Trophoblast cell (in vitro differentiated cells and primary cell): ENCODE data around the gene SDHA.

Experiments used
- DNase-seq, 2 donors: peaks; one replicate each; pipeline ENCODE4 v3.0.0-alpha.2; 2016
- H2AFZ ChIP-seq: 2 replicates; pipeline ENCODE4 v1.6.1; 2013; ENCODE audit warnings: low read length, moderate library complexity, mild to moderate bottlenecking; ENCODE audit not compliant: insufficient read depth, poor library complexity
- H2AK5ac ChIP-seq: 2 replicates; pipeline ENCODE4 v1.6.1; 2013; ENCODE audit warnings: mild to moderate bottlenecking, low read length
- H2BK120ac ChIP-seq: 2 replicates; pipeline ENCODE4 v1.6.1; 2013; ENCODE audit warnings: low read length, mild to moderate bottlenecking, moderate library complexity; ENCODE audit not compliant: insufficient read depth, poor library complexity
- H2BK12ac ChIP-seq: 2 replicates; pipeline ENCODE4 v1.6.1; 2013; ENCODE audit warnings: mild to moderate bottlenecking, low read length, moderate library complexity
- H2BK5ac ChIP-seq: 2 replicates; pipeline ENCODE4 v1.6.1; 2013; ENCODE audit warnings: low read length, low read depth, moderate library complexity, mild to moderate bottlenecking; ENCODE audit not compliant: poor library complexity
- H3K14ac ChIP-seq: 2 replicates; pipeline ENCODE4 v1.6.1; 2013; ENCODE audit warnings: mild to moderate bottlenecking, low read length
- H3K18ac ChIP-seq: 2 replicates; pipeline ENCODE4 v1.6.1; 2013; ENCODE audit warnings: mild to moderate bottlenecking, low read length
- H3K23ac ChIP-seq: 2 replicates; pipeline ENCODE4 v1.6.1; 2013; ENCODE audit warnings: low read length
- H3K27ac ChIP-seq: 2 replicates; pipeline ENCODE4 v1.5.1; 2013; ENCODE audit warnings: low read depth, mild to moderate bottlenecking, inconsistent platforms, low read length, moderate library complexity
- H3K27me3 ChIP-seq: 2 replicates; pipeline ENCODE4 v1.6.1; 2013; ENCODE audit warnings: inconsistent platforms, mild to moderate bottlenecking, low read length, moderate library complexity; ENCODE audit not compliant: insufficient read depth
- H3K36me3 ChIP-seq, 2 experiments: 1 replicate in 1 of 2; 2 replicates in 1 of 2; pipeline ENCODE4 v1.6.1; 2013; ENCODE audit warnings: low read length in 2 of 2, mild to moderate bottlenecking in 2 of 2, moderate library complexity in 1 of 2; ENCODE audit not compliant: insufficient read depth in 2 of 2, control insufficient read depth in 1 of 2
- H3K4ac ChIP-seq: 2 replicates; pipeline ENCODE4 v1.6.1; 2013; ENCODE audit warnings: low read depth, mild to moderate bottlenecking, low read length, moderate library complexity
- H3K4me1 ChIP-seq, 2 experiments: 1 replicate in 1 of 2; 2 replicates in 1 of 2; pipeline ENCODE4 v1.6.1; 2013; ENCODE audit warnings: low read length in 2 of 2, mild to moderate bottlenecking in 2 of 2, moderate library complexity in 1 of 2; ENCODE audit not compliant: insufficient read depth in 2 of 2, control insufficient read depth in 1 of 2
- H3K4me2 ChIP-seq: 2 replicates; pipeline ENCODE4 v1.6.1; 2013; ENCODE audit warnings: inconsistent platforms, mild to moderate bottlenecking, low read length, moderate library complexity
- H3K4me3 ChIP-seq: 2 replicates; pipeline ENCODE4 v1.5.1; 2013; ENCODE audit warnings: mild to moderate bottlenecking, low read depth, low read length, inconsistent platforms
- H3K79me1 ChIP-seq: one replicate; pipeline ENCODE4 v1.6.1; 2013; ENCODE audit warnings: low read length
- H3K79me2 ChIP-seq: 2 replicates; pipeline ENCODE4 v1.6.1; 2013; ENCODE audit warnings: low read length, mild to moderate bottlenecking; ENCODE audit not compliant: control insufficient read depth, insufficient read depth, poor library complexity
- H3K9ac ChIP-seq: 2 replicates; pipeline ENCODE4 v1.6.1; 2013; ENCODE audit warnings: mild to moderate bottlenecking, low read length
- H3K9me3 ChIP-seq: 2 replicates; pipeline ENCODE4 v1.6.1; 2013; ENCODE audit warnings: low read depth, mild to moderate bottlenecking, control low read depth, inconsistent platforms, low read length; ENCODE audit not compliant: insufficient read depth
- H4K12ac ChIP-seq: 2 replicates; pipeline ENCODE4 v1.6.1; 2013; ENCODE audit warnings: low read depth, mild to moderate bottlenecking, low read length, moderate library complexity
- H4K8ac ChIP-seq: 2 replicates; pipeline ENCODE4 v1.6.1; 2013; ENCODE audit warnings: low read depth, mild to moderate bottlenecking, low read length, moderate library complexity
- H4K91ac ChIP-seq: one replicate; pipeline ENCODE4 v1.6.1; 2013; ENCODE audit warnings: low read depth, mild to moderate bottlenecking, low read length, moderate library complexity
- WGBS: extraction: QIAGEN DNeasy Blood & Tissue Kit; methylation state at CpG from one replicate; pipeline ENCODE4 v1.1.7; 2013; ENCODE audit warnings: missing lambda C conversion rate; ENCODE audit not compliant: insufficient read length, insufficient coverage; ENCODE audit errors: extremely low coverage; 5-methylcytosine and 5-hydroxymethylcytosine counted together

Gene SDHA

GRCh38 chr5:174291-174600, 43.9 kb upstream of the SDHA start:
- no peak overlapping the region for H3K9ac ChIP-seq
- no peak overlapping the region for H2AFZ ChIP-seq

GRCh38 chr5:174876-175465, 43.1 kb upstream of the SDHA start:
- H3K9me3 ChIP-seq: no peaks in the 10 kb centered on the region
- H2AK5ac ChIP-seq: no peak overlapping the region
- no peak for DNase-seq
- H3K4me1 ChIP-seq: peaks cover 17% of the 10 kb centered on the region in 2 experiments
- H2BK5ac ChIP-seq: no peak overlapping the region
- no peak overlapping the region for H3K9ac ChIP-seq
- peak overlapping the region; percentile 21 for H3K27ac ChIP-seq
- no CpG with 5 or more reads among the region's 16 CpGs for WGBS
- H4K8ac ChIP-seq: no peak overlapping the region
- H2BK120ac ChIP-seq: no peak overlapping the region
- no peaks in the 10 kb centered on the region for H3K79me2 ChIP-seq
- no peak overlapping the region for H2BK12ac ChIP-seq
- H4K91ac ChIP-seq: peak overlapping the region; percentile 17
- H3K79me1 ChIP-seq: peaks cover 3% of the 10 kb centered on the region
- no peaks in the 10 kb centered on the region for H3K27me3 ChIP-seq
- no peak overlapping the region for H2AFZ ChIP-seq
- no peak overlapping the region for H4K12ac ChIP-seq
- no peak overlapping the region for H3K4ac ChIP-seq
- H3K4me2 ChIP-seq: no peak overlapping the region
- peak overlapping the region; percentile 35 for H3K14ac ChIP-seq
- H3K18ac ChIP-seq: no peak overlapping the region
- no peak overlapping the region for H3K4me3 ChIP-seq
- peaks cover 53 to 55% of the 10 kb centered on the region in 2 experiments for H3K36me3 ChIP-seq
- peak overlapping the region; percentile 31 for H3K23ac ChIP-seq

More at GRCh38 chr5:174291-174600, 43.9 kb upstream of the SDHA start:
- no peak overlapping the region for H2BK120ac ChIP-seq
- no peak overlapping the region for H3K4ac ChIP-seq
- H3K18ac ChIP-seq: no peak overlapping the region
- peaks cover 14% of the 10 kb centered on the region in 2 experiments for H3K4me1 ChIP-seq
- no CpG with 5 or more reads among the region's 5 CpGs for WGBS
- no peak overlapping the region for H3K4me2 ChIP-seq
- no peak overlapping the region for H3K4me3 ChIP-seq
- H2AK5ac ChIP-seq: no peak overlapping the region
- DNase-seq: no peak
- no peak overlapping the region for H2BK12ac ChIP-seq
- H3K79me1 ChIP-seq: peaks cover 3% of the 10 kb centered on the region
- H3K79me2 ChIP-seq: no peaks in the 10 kb centered on the region
- H3K27ac ChIP-seq: no peak overlapping the region
- H2BK5ac ChIP-seq: no peak overlapping the region
- peaks cover 57 to 59% of the 10 kb centered on the region in 2 experiments for H3K36me3 ChIP-seq
- no peak overlapping the region for H4K91ac ChIP-seq
- no peak overlapping the region for H4K8ac ChIP-seq
- no peak overlapping the region for H4K12ac ChIP-seq
- H3K9me3 ChIP-seq: no peaks in the 10 kb centered on the region
- H3K23ac ChIP-seq: no peak overlapping the region
- no peak overlapping the region for H3K14ac ChIP-seq
- H3K27me3 ChIP-seq: no peaks in the 10 kb centered on the region

GRCh38 chr5:176296-176823, 41.8 kb upstream of the SDHA start:
- Histone ChIP-seq H4K8ac (no peak overlapping the region), H3K4me3 (no peak overlapping the region), H2AFZ (no peak overlapping the region), H3K79me2 (no peaks in the 10 kb centered on the region), H2AK5ac (no peak overlapping the region), H3K36me3 (peaks cover 49 to 50% of the 10 kb centered on the region in 2 experiments), H3K14ac (no peak overlapping the region), H2BK5ac (no peak overlapping the region), H4K12ac (no peak overlapping the region), H3K27me3 (no peaks in the 10 kb centered on the region), H3K9ac (no peak overlapping the region), H3K4me2 (no peak overlapping the region), H3K23ac (no peak overlapping the region), H3K4me1 (peaks cover 23 to 24% of the 10 kb centered on the region in 2 experiments), H3K9me3 (no peaks in the 10 kb centered on the region), H3K79me1 (peaks cover 3% of the 10 kb centered on the region), H2BK120ac (no peak overlapping the region), H4K91ac (no peak overlapping the region), H3K27ac (no peak overlapping the region), H3K18ac (no peak overlapping the region), H2BK12ac (no peak overlapping the region), H3K4ac (no peak overlapping the region)
- no CpG with 5 or more reads among the region's 11 CpGs for WGBS
- DNase-seq: peak; percentile 38 to 80

GRCh38 chr5:178110-178509, 40.0 kb upstream of the SDHA start:
- Histone ChIP-seq H4K12ac (no peak overlapping the region), H3K23ac (no peak overlapping the region)

More at GRCh38 chr5:178110-178509, 40.0 kb upstream of the SDHA start:
- Histone ChIP-seq H3K79me2 (no peaks in the 10 kb centered on the region), H3K36me3 (peaks cover 48 to 49% of the 10 kb centered on the region in 2 experiments), H2BK12ac (no peak overlapping the region), H3K79me1 (peaks cover 3% of the 10 kb centered on the region), H2BK5ac (no peak overlapping the region), H3K4me2 (no peak overlapping the region), H4K91ac (no peak overlapping the region), H2AFZ (no peak overlapping the region), H2BK120ac (no peak overlapping the region), H3K4me1 (peaks cover 23 to 24% of the 10 kb centered on the region in 2 experiments), H2AK5ac (no peak overlapping the region), H3K4ac (no peak overlapping the region), H3K4me3 (no peak overlapping the region), H3K9ac (no peak overlapping the region), H3K14ac (no peak overlapping the region), H3K27ac (no peak overlapping the region), H3K9me3 (no peaks in the 10 kb centered on the region), H3K18ac (no peak overlapping the region), H3K27me3 (no peaks in the 10 kb centered on the region), H4K8ac (no peak overlapping the region)
- no CpG with 5 or more reads among the region's 5 CpGs for WGBS
- DNase-seq: no peak
